ENCODE results near the gene TSC22D3.

The TSC22D3 gene

GRCh38 chrX:107775000-107775733 lies 420 bp downstream of the TSC22D3 start:
- peak overlapping the region; percentile 80 for H3K4me3 ChIP-seq (ENCODE audit: low read length)
- H3K36me3 ChIP-seq (ENCODE audit: control insufficient read depth, insufficient read depth, low read length, severe bottlenecking): no peaks in the 10 kb centered on the region
- H3K9me3 ChIP-seq (ENCODE audit: control insufficient read depth, low read length): peaks cover 7% of the 10 kb centered on the region
- peak; percentile 3 for DNase-seq (ENCODE audit: low read depth)
- H3K4me1 ChIP-seq (ENCODE audit: control insufficient read depth, insufficient read depth, low read length): peaks cover 12% of the 10 kb centered on the region
- H3K27me3 ChIP-seq (replicated peaks; ENCODE audit: control insufficient read depth, insufficient read depth, low read length): peaks cover 40% of the 10 kb centered on the region
- H3K9ac ChIP-seq (ENCODE audit: low read length): peak overlapping the region; percentile 84

GRCh38 chrX:107773906-107774435 lies 1.6 kb downstream of the TSC22D3 start:
- no peak overlapping the region for H3K9ac ChIP-seq (ENCODE audit: low read length)
- DNase-seq (ENCODE audit: low read depth): no peak
- H3K4me1 ChIP-seq (ENCODE audit: control insufficient read depth, insufficient read depth, low read length): peaks cover 12% of the 10 kb centered on the region
- H3K9me3 ChIP-seq (ENCODE audit: control insufficient read depth, low read length): peaks cover 7% of the 10 kb centered on the region
- H3K4me3 ChIP-seq (ENCODE audit: low read length): no peak overlapping the region
- peaks cover 42% of the 10 kb centered on the region for H3K27me3 ChIP-seq (replicated peaks; ENCODE audit: control insufficient read depth, insufficient read depth, low read length)
- no peaks in the 10 kb centered on the region for H3K36me3 ChIP-seq (ENCODE audit: control insufficient read depth, insufficient read depth, low read length, severe bottlenecking)

GRCh38 chrX:107773206-107773605 lies 2.4 kb downstream of the TSC22D3 start:
- no peak overlapping the region for H3K9ac ChIP-seq (ENCODE audit: low read length)
- H3K36me3 ChIP-seq (ENCODE audit: control insufficient read depth, insufficient read depth, low read length, severe bottlenecking): no peaks in the 10 kb centered on the region
- no peak for DNase-seq (ENCODE audit: low read depth)
- H3K27me3 ChIP-seq (replicated peaks; ENCODE audit: control insufficient read depth, insufficient read depth, low read length): peaks cover 50% of the 10 kb centered on the region
- no peak overlapping the region for H3K4me3 ChIP-seq (ENCODE audit: low read length)
- H3K9me3 ChIP-seq (ENCODE audit: control insufficient read depth, low read length): peaks cover 7% of the 10 kb centered on the region
- peaks cover 12% of the 10 kb centered on the region for H3K4me1 ChIP-seq (ENCODE audit: control insufficient read depth, insufficient read depth, low read length)

GRCh38 chrX:107769581-107770317 lies 5.8 kb downstream of the TSC22D3 start:
- DNase-seq (ENCODE audit: low read depth): no peak
- Histone ChIP-seq H3K4me3 (ENCODE audit: low read length) (no peak overlapping the region), H3K36me3 (ENCODE audit: control insufficient read depth, insufficient read depth, low read length, severe bottlenecking) (no peaks in the 10 kb centered on the region), H3K27me3 (replicated peaks; ENCODE audit: control insufficient read depth, insufficient read depth, low read length) (peaks cover 60% of the 10 kb centered on the region), H3K9ac (ENCODE audit: low read length) (no peak overlapping the region), H3K9me3 (ENCODE audit: control insufficient read depth, low read length) (peaks cover 7% of the 10 kb centered on the region), H3K4me1 (ENCODE audit: control insufficient read depth, insufficient read depth, low read length) (peaks cover 12% of the 10 kb centered on the region)

- H3K9ac ChIP-seq (ENCODE audit: low read length): no peak overlapping the region
- H3K9me3 ChIP-seq (ENCODE audit: control insufficient read depth, low read length): peaks cover 2% of the 10 kb centered on the region
- peaks cover 10% of the 10 kb centered on the region for H3K4me1 ChIP-seq (ENCODE audit: control insufficient read depth, insufficient read depth, low read length)
- peaks cover 62% of the 10 kb centered on the region for H3K27me3 ChIP-seq (replicated peaks; ENCODE audit: control insufficient read depth, insufficient read depth, low read length)
- DNase-seq (ENCODE audit: low read depth): no peak
- H3K4me3 ChIP-seq (ENCODE audit: low read length): no peak overlapping the region
- H3K36me3 ChIP-seq (ENCODE audit: control insufficient read depth, insufficient read depth, low read length, severe bottlenecking): no peaks in the 10 kb centered on the region
These were observed 7.5 kb downstream of the TSC22D3 start for GRCh38 chrX:107768051-107768450.

- no peak overlapping the region for H3K9ac ChIP-seq (ENCODE audit: low read length)
- DNase-seq (ENCODE audit: low read depth): peak; percentile 24
- peaks cover 67% of the 10 kb centered on the region for H3K27me3 ChIP-seq (replicated peaks; ENCODE audit: control insufficient read depth, insufficient read depth, low read length)
- no peak overlapping the region for H3K4me3 ChIP-seq (ENCODE audit: low read length)
- no peaks in the 10 kb centered on the region for H3K36me3 ChIP-seq (ENCODE audit: control insufficient read depth, insufficient read depth, low read length, severe bottlenecking)
- H3K4me1 ChIP-seq (ENCODE audit: control insufficient read depth, insufficient read depth, low read length): peaks cover 10% of the 10 kb centered on the region
- no peaks in the 10 kb centered on the region for H3K9me3 ChIP-seq (ENCODE audit: control insufficient read depth, low read length)
These were observed 9.0 kb downstream of the TSC22D3 start for GRCh38 chrX:107766470-107767150.

- peaks cover 75% of the 10 kb centered on the region for H3K27me3 ChIP-seq (replicated peaks; ENCODE audit: control insufficient read depth, insufficient read depth, low read length)
- H3K9me3 ChIP-seq (ENCODE audit: control insufficient read depth, low read length): no peaks in the 10 kb centered on the region
- H3K9ac ChIP-seq (ENCODE audit: low read length): no peak overlapping the region
- peaks cover 10% of the 10 kb centered on the region for H3K4me1 ChIP-seq (ENCODE audit: control insufficient read depth, insufficient read depth, low read length)
- no peak for DNase-seq (ENCODE audit: low read depth)
- no peaks in the 10 kb centered on the region for H3K36me3 ChIP-seq (ENCODE audit: control insufficient read depth, insufficient read depth, low read length, severe bottlenecking)
- H3K4me3 ChIP-seq (ENCODE audit: low read length): no peak overlapping the region
These were observed 10.6 kb downstream of the TSC22D3 start for GRCh38 chrX:107764845-107765608.

- DNase-seq (ENCODE audit: low read depth): no peak
- Histone ChIP-seq H3K9me3 (ENCODE audit: control insufficient read depth, low read length) (peaks cover 5% of the 10 kb centered on the region), H3K4me1 (ENCODE audit: control insufficient read depth, insufficient read depth, low read length) (peaks cover 10% of the 10 kb centered on the region), H3K9ac (ENCODE audit: low read length) (no peak overlapping the region), H3K27me3 (replicated peaks; ENCODE audit: control insufficient read depth, insufficient read depth, low read length) (peaks cover 82% of the 10 kb centered on the region), H3K36me3 (ENCODE audit: control insufficient read depth, insufficient read depth, low read length, severe bottlenecking) (no peaks in the 10 kb centered on the region), H3K4me3 (ENCODE audit: low read length) (no peak overlapping the region)
These were observed 11.9 kb downstream of the TSC22D3 start for GRCh38 chrX:107763647-107764046.

GRCh38 chrX:107760304-107761077 lies 15.1 kb downstream of the TSC22D3 start:
- Histone ChIP-seq H3K4me1 (ENCODE audit: control insufficient read depth, insufficient read depth, low read length) (no peaks in the 10 kb centered on the region), H3K4me3 (ENCODE audit: low read length) (no peak overlapping the region), H3K36me3 (ENCODE audit: control insufficient read depth, insufficient read depth, low read length, severe bottlenecking) (no peaks in the 10 kb centered on the region), H3K9me3 (ENCODE audit: control insufficient read depth, low read length) (peaks cover 5% of the 10 kb centered on the region), H3K27me3 (replicated peaks; ENCODE audit: control insufficient read depth, insufficient read depth, low read length) (peaks cover 94% of the 10 kb centered on the region), H3K9ac (ENCODE audit: low read length) (no peak overlapping the region)
- no peak for DNase-seq (ENCODE audit: low read depth)

- H3K9ac ChIP-seq (ENCODE audit: low read length): no peak overlapping the region
These were observed 17.3 kb downstream of the TSC22D3 start for GRCh38 chrX:107758231-107758766.

More at GRCh38 chrX:107758231-107758766, 17.3 kb downstream of the TSC22D3 start:
- Histone ChIP-seq H3K27me3 (replicated peaks; ENCODE audit: control insufficient read depth, insufficient read depth, low read length) (peaks cover 92% of the 10 kb centered on the region), H3K36me3 (ENCODE audit: control insufficient read depth, insufficient read depth, low read length, severe bottlenecking) (no peaks in the 10 kb centered on the region), H3K9me3 (ENCODE audit: control insufficient read depth, low read length) (peaks cover 7% of the 10 kb centered on the region), H3K4me1 (ENCODE audit: control insufficient read depth, insufficient read depth, low read length) (no peaks in the 10 kb centered on the region), H3K4me3 (ENCODE audit: low read length) (no peak overlapping the region)
- no peak for DNase-seq (ENCODE audit: low read depth)

Measured in adipocyte (in vitro differentiated cells).